DOHH2 (cell line): ENCODE data around the gene NOX5.

Experiments
- H3F3A ChIP-seq: fragments of 200-600 bp; sonication (generic), shearing (Covaris generic); 2 replicates; pipeline ENCODE4 v1.6.0; 2016; ENCODE audit warnings: antibody characterized with exemption, mild to moderate bottlenecking; ENCODE audit not compliant: control insufficient read depth, insufficient read depth
- H3K27ac ChIP-seq: fragments of 200-600 bp; sonication (generic); 2 replicates; pipeline ENCODE4 v1.5.1; 2014; ENCODE audit warnings: low read depth, mild to moderate bottlenecking, low read length, moderate library complexity
- H3K27me3 ChIP-seq: fragments of 200-600 bp; sonication (generic); 2 replicates; pipeline ENCODE4 v1.6.1; 2014; ENCODE audit warnings: mild to moderate bottlenecking, low read length, mixed read lengths; ENCODE audit not compliant: control insufficient read depth
- H3K36me3 ChIP-seq: fragments of 200-600 bp; sonication (generic); 2 replicates; pipeline ENCODE4 v1.6.1; 2014; ENCODE audit warnings: mild to moderate bottlenecking, low read length, moderate library complexity, mixed read lengths; ENCODE audit not compliant: control insufficient read depth
- H3K4me1 ChIP-seq: fragments of 200-600 bp; sonication (generic); 2 replicates; pipeline ENCODE4 v1.6.1; 2014; ENCODE audit warnings: mild to moderate bottlenecking, low read length, mixed read lengths; ENCODE audit not compliant: control insufficient read depth
- H3K4me2 ChIP-seq: fragments of 200-600 bp; sonication (generic); 2 replicates; pipeline ENCODE4 v1.6.0; 2014; ENCODE audit warnings: mild to moderate bottlenecking, low read length, moderate library complexity
- H3K4me3 ChIP-seq: fragments of 200-600 bp; sonication (generic); 2 replicates; pipeline ENCODE4 v1.5.1; 2014; ENCODE audit warnings: mild to moderate bottlenecking, low read length, mixed read lengths
- H3K79me2 ChIP-seq: fragments of 200-600 bp; sonication (generic); 2 replicates; pipeline ENCODE4 v1.6.1; 2014; ENCODE audit warnings: mild to moderate bottlenecking, low read length, mixed read lengths; ENCODE audit not compliant: control insufficient read depth
- H3K9me2 ChIP-seq: fragments of 200-600 bp; sonication (generic); replicated peaks from 2 replicates; pipeline ENCODE4 v1.6.1; 2014; ENCODE audit warnings: mild to moderate bottlenecking, low read length, mixed read lengths; ENCODE audit not compliant: control insufficient read depth
- H3K9me3 ChIP-seq: fragments of 200-600 bp; sonication (generic); 2 replicates; pipeline ENCODE4 v1.6.1; 2014; ENCODE audit warnings: antibody characterized with exemption, low read length, mixed read lengths; ENCODE audit not compliant: control insufficient read depth, insufficient read depth
- H4K20me1 ChIP-seq: fragments of 200-600 bp; sonication (generic); 2 replicates; pipeline ENCODE4 v1.6.0; 2014; ENCODE audit warnings: low read depth, mild to moderate bottlenecking, antibody characterized with exemption, low read length, moderate library complexity; ENCODE audit not compliant: control insufficient read depth, insufficient read depth
- CTCF ChIP-seq: fragments of 200-600 bp; sonication (generic); IDR thresholded peaks from one replicate; pipeline ENCODE4 v1.5.1; 2014; ENCODE audit warnings: antibody characterized with exemption, mild to moderate bottlenecking, low read depth, low read length; ENCODE audit not compliant: poor library complexity, severe bottlenecking
- EZH2phosphoT487 ChIP-seq: fragments of 200-600 bp; sonication (generic); IDR thresholded peaks from 2 replicates; pipeline ENCODE4 v1.6.1; 2017; ENCODE audit warnings: borderline replicate concordance, mild to moderate bottlenecking, antibody characterized with exemption, low read length, moderate library complexity, mixed read lengths

NOX5 gene

GRCh38 chr15:69081310-69082004 lies 67.0 kb downstream of the NOX5 start:
- Histone ChIP-seq H3K4me3 (no peak overlapping the region), H3F3A (no peaks in the 10 kb centered on the region), H3K9me2 (no peaks in the 10 kb centered on the region), H3K9me3 (no peaks in the 10 kb centered on the region), H3K36me3 (no peaks in the 10 kb centered on the region), H3K4me2 (no peak overlapping the region), H3K27me3 (peaks cover 35% of the 10 kb centered on the region), H3K4me1 (no peaks in the 10 kb centered on the region), H3K79me2 (no peaks in the 10 kb centered on the region), H3K27ac (no peak overlapping the region), H4K20me1 (no peaks in the 10 kb centered on the region)
- TF ChIP-seq CTCF (no peak), EZH2phosphoT487 (no peak)

GRCh38 chr15:69082021-69082502 lies 67.6 kb downstream of the NOX5 start:
- no peaks in the 10 kb centered on the region for H3K79me2 ChIP-seq
- TF ChIP-seq EZH2phosphoT487 = no peak
- no peak for TF ChIP-seq CTCF
- no peak overlapping the region for H3K27ac ChIP-seq
- no peaks in the 10 kb centered on the region for H4K20me1 ChIP-seq
- no peaks in the 10 kb centered on the region for H3F3A ChIP-seq
- H3K4me2 ChIP-seq = no peak overlapping the region
- no peaks in the 10 kb centered on the region for H3K9me2 ChIP-seq
- no peaks in the 10 kb centered on the region for H3K36me3 ChIP-seq
- no peak overlapping the region for H3K4me3 ChIP-seq
- H3K4me1 ChIP-seq = no peaks in the 10 kb centered on the region
- peaks cover 39% of the 10 kb centered on the region for H3K27me3 ChIP-seq
- no peaks in the 10 kb centered on the region for H3K9me3 ChIP-seq

GRCh38 chr15:69082554-69082953 lies 68.1 kb downstream of the NOX5 start:
- no peaks in the 10 kb centered on the region for H3F3A ChIP-seq
- H3K27me3 ChIP-seq = peaks cover 39% of the 10 kb centered on the region
- no peaks in the 10 kb centered on the region for H4K20me1 ChIP-seq
- no peak overlapping the region for H3K4me2 ChIP-seq
- H3K79me2 ChIP-seq = no peaks in the 10 kb centered on the region
- no peaks in the 10 kb centered on the region for H3K9me2 ChIP-seq
- H3K4me3 ChIP-seq = no peak overlapping the region
- H3K4me1 ChIP-seq = no peaks in the 10 kb centered on the region
- no peaks in the 10 kb centered on the region for H3K36me3 ChIP-seq
- no peak overlapping the region for H3K27ac ChIP-seq
- H3K9me3 ChIP-seq = no peaks in the 10 kb centered on the region
- TF ChIP-seq CTCF (no peak), EZH2phosphoT487 (no peak)
